ENCODE results near the gene HPSE2. TPM values are rescaled to one million over a fixed set of nuclear protein-coding genes. Genes with fewer than 3 reads are reported as not detected.

Gene HPSE2
- 1 to 10 TPM in 1 of 4 donors, not detected in 3; 1.1 TPM for total RNA-seq

- H3K27ac ChIP-seq = no peak within 1 kb of the TSS
- in situ Hi-C loops (cut with MboI; ENCODE audit: low sequenced_read_pairs in 4 of 4) = no loop called here
- H3K4me1 ChIP-seq = peaks cover 24 to 33% of the 10 kb centered on the region in 2 donors
These were observed at the start of gene HPSE2 for GRCh38 chr10:99235658-99236626. Gene HPSE2, minus strand, starts transcription at chr10:99235852.

GRCh38 chr10:99280472-99280871 lies 44.8 kb upstream of the HPSE2 start:
- no peak for TF ChIP-seq POLR2A (IDR thresholded peaks at IDR 0.05)
- TF ChIP-seq CTCF (IDR thresholded peaks at IDR 0.05 in 4 of 5, conservative IDR thresholded peaks at IDR 0.05 in 1 of 5) = no peak
- Histone ChIP-seq H3K9me3 (no peaks in the 10 kb centered on the region), H3K4me1 (no peaks in the 10 kb centered on the region), H3K27me3 (no peaks in the 10 kb centered on the region), H3K4me3 (no peak overlapping the region), H3K36me3 (no peaks in the 10 kb centered on the region), H3K27ac (no peak overlapping the region)
- in situ Hi-C loops (cut with MboI; ENCODE audit: low sequenced_read_pairs in 4 of 4) = no loop called here
- DNase-seq (no peak), ATAC-seq (no peak)
- intact Hi-C loops (cut with DNase I; ENCODE audit: low total_unique reads) = no loop called here

More at GRCh38 chr10:99235658-99236626, at the start of gene HPSE2:
- no peak for ATAC-seq
- H3K27me3 ChIP-seq = peaks cover 71 to 85% (median 80%) of the 10 kb centered on the region in 3 donors
- H3K4me3 ChIP-seq = peak within 1 kb of the TSS; percentile 48 to 67 (median 52)
- intact Hi-C loops (cut with DNase I; ENCODE audit: low total_unique reads) = no loop called here
- no peaks in the 10 kb centered on the region for H3K36me3 ChIP-seq
- no peak for TF ChIP-seq POLR2A (IDR thresholded peaks at IDR 0.05)
- TF ChIP-seq CTCF (IDR thresholded peaks at IDR 0.05 in 4 of 5, conservative IDR thresholded peaks at IDR 0.05 in 1 of 5) = no peak
- no peak for DNase-seq
- H3K9me3 ChIP-seq = no peaks in the 10 kb centered on the region

GRCh38 chr10:99279626-99280111 lies 44.0 kb upstream of the HPSE2 start:
- DNase-seq = no peak
- intact Hi-C loops (cut with DNase I; ENCODE audit: low total_unique reads) (no loop called here), in situ Hi-C loops (cut with MboI; ENCODE audit: low sequenced_read_pairs in 4 of 4) (no loop called here)
- TF ChIP-seq CTCF (IDR thresholded peaks at IDR 0.05 in 4 of 5, conservative IDR thresholded peaks at IDR 0.05 in 1 of 5) = no peak
- no peak for TF ChIP-seq POLR2A (IDR thresholded peaks at IDR 0.05)
- Histone ChIP-seq H3K4me1 (no peaks in the 10 kb centered on the region), H3K4me3 (no peak overlapping the region), H3K27me3 (no peaks in the 10 kb centered on the region), H3K9me3 (no peaks in the 10 kb centered on the region), H3K36me3 (no peaks in the 10 kb centered on the region), H3K27ac (no peak overlapping the region)
- no peak for ATAC-seq

- no peaks in the 10 kb centered on the region for H3K9me3 ChIP-seq
- no peaks in the 10 kb centered on the region for H3K27me3 ChIP-seq
- intact Hi-C loops (cut with DNase I; ENCODE audit: low total_unique reads) (no loop called here), in situ Hi-C loops (cut with MboI; ENCODE audit: low sequenced_read_pairs in 4 of 4) (no loop called here)
- ATAC-seq (no peak), DNase-seq (no peak)
- H3K4me3 ChIP-seq = no peak overlapping the region
- TF ChIP-seq CTCF (IDR thresholded peaks at IDR 0.05 in 4 of 5, conservative IDR thresholded peaks at IDR 0.05 in 1 of 5) = no peak
- no peak for TF ChIP-seq POLR2A (IDR thresholded peaks at IDR 0.05)
- H3K4me1 ChIP-seq = no peaks in the 10 kb centered on the region
- no peaks in the 10 kb centered on the region for H3K36me3 ChIP-seq
- no peak overlapping the region for H3K27ac ChIP-seq
These were observed 41.3 kb upstream of the HPSE2 start for GRCh38 chr10:99276848-99277486.

Data from gastrocnemius medialis (tissue), 4 donors.